ENCODE data around the gene PTTG1IP.

The PTTG1IP gene

DNA sequence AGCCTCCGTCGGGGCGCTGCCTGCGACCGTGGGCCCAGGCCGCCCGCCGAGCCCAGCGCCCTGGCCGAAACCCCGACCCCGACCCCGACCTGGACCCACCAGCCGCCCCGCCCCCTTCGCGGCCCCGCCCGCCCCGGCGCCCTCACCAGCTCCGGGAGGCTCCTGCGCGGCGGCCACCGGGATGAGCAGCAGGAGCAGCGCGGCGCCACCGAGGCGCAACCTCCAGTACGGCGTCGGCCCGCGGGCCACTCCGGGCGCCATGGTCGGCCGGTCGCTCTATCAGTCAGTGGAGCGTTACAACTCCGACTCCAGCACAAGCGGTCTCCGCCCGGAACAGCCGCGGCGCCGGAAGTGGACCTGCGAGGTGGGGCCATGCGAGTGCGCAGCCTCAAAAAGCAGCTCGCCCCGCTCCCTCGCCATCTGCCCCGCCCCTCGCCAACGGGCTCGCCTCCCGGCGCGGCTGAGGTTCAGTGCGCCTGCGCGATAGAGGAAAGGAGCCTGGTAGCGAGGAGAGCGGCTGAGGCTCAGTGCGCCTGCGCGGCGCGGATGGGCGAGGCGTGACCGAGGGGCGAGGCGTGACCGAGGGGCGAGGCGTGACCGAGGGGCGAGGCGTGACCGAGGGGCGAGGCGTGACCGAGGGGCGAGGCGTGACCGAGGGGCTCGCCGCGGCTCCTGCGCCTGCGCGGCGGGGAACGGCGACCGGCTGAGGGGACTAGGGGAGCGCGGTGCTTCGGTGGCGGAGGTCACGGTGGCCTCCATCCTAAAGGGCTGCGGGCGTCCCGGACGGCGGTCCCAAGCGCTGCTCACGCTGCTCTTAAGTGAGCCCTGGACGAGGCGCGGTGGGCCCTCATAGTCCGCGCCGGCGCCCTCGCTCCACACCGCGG is at the start of gene PTTG1IP:
PTTG1IP (minus strand) TSS at position 335 of the 884 bp plus-strand sequence; CDS start at position 261, 74 bp downstream.
- no peaks in the 10 kb centered on the region for H3K9me3 ChIP-seq (ENCODE audit: control insufficient read depth in 2 of 2, low read length in 2 of 2)
- H3K27me3 ChIP-seq (ENCODE audit: control insufficient read depth in 1 of 2, insufficient read depth in 2 of 2, low read length in 2 of 2), result no peaks in the 10 kb centered on the region
- H3K27ac ChIP-seq (ENCODE audit: low read length), result peak within 1 kb of the TSS; percentile 88
- peak within 1 kb of the TSS; percentile 86 to 90 for H3K4me3 ChIP-seq (ENCODE audit: low read length in 2 of 2)
- H3K4me1 ChIP-seq (ENCODE audit: control insufficient read depth, insufficient read depth, low read length), result peaks cover 48% of the 10 kb centered on the region
- peak within 1 kb of the TSS; percentile 82 to 87 for H3K9ac ChIP-seq (ENCODE audit: low read length in 2 of 2)
- no peaks in the 10 kb centered on the region for H3K36me3 ChIP-seq (ENCODE audit: control insufficient read depth in 2 of 2, insufficient read depth in 2 of 2, low read length in 2 of 2)

DNA sequence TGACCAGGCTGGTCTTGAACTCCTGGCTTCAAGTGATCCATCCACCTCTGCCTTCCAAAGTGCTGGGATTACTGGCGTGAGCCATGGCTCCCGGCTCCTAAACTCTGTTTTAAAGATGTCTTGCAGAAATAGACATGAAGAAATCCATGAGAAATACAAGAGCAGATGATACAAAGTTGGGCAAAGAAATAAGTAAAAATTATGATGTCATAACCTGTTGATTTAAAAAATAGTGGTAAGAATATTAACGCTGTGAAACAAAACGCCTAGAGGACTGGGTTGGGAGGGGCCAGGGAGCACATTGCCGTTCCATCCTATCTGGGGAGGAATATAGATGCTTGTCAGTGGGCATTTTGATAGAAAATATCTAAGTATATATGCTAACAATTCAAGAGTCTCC is 48.4 kb upstream of the PTTG1IP start:
- peaks cover 13 to 20% of the 10 kb centered on the region in 2 donors for H3K27me3 ChIP-seq (ENCODE audit: control insufficient read depth in 1 of 2, insufficient read depth in 2 of 2, low read length in 2 of 2)
- H3K36me3 ChIP-seq (ENCODE audit: control insufficient read depth in 2 of 2, insufficient read depth in 2 of 2, low read length in 2 of 2), result no peaks in the 10 kb centered on the region
- H3K9me3 ChIP-seq (ENCODE audit: control insufficient read depth in 2 of 2, low read length in 2 of 2), result no peaks in the 10 kb centered on the region
- H3K9ac ChIP-seq (ENCODE audit: low read length in 2 of 2), result no peak overlapping the region
- H3K4me1 ChIP-seq (ENCODE audit: control insufficient read depth, insufficient read depth, low read length), result no peaks in the 10 kb centered on the region
- no peak overlapping the region for H3K27ac ChIP-seq (ENCODE audit: low read length)
- no peak overlapping the region for H3K4me3 ChIP-seq (ENCODE audit: low read length in 2 of 2)

- Histone ChIP-seq H3K9me3 (ENCODE audit: control insufficient read depth in 2 of 2, low read length in 2 of 2) (no peaks in the 10 kb centered on the region), H3K4me3 (ENCODE audit: low read length in 2 of 2) (peak within 1 kb of the TSS; percentile 12 to 57), H3K27me3 (ENCODE audit: control insufficient read depth in 1 of 2, insufficient read depth in 2 of 2, low read length in 2 of 2) (peaks cover 8 to 13% of the 10 kb centered on the region in 2 donors), H3K27ac (ENCODE audit: low read length) (no peak within 1 kb of the TSS), H3K4me1 (ENCODE audit: control insufficient read depth, insufficient read depth, low read length) (no peaks in the 10 kb centered on the region), H3K36me3 (ENCODE audit: control insufficient read depth in 2 of 2, insufficient read depth in 2 of 2, low read length in 2 of 2) (no peaks in the 10 kb centered on the region), H3K9ac (ENCODE audit: low read length in 2 of 2) (no peak within 1 kb of the TSS)
These were observed 47.5 kb upstream of the PTTG1IP start, which contains the start of gene ITGB2 for GRCh38 chr21:44920694-44921604. TSS of gene ITGB2 (minus strand) at chr21:44920899. CDS start at chr21:44910782, 10,117 bp downstream.

- H3K4me3 ChIP-seq (ENCODE audit: low read length in 2 of 2), result peak overlapping the region; percentile 12 to 57
- no peaks in the 10 kb centered on the region for H3K36me3 ChIP-seq (ENCODE audit: control insufficient read depth in 2 of 2, insufficient read depth in 2 of 2, low read length in 2 of 2)
- H3K9ac ChIP-seq (ENCODE audit: low read length in 2 of 2), result no peak overlapping the region
- peaks cover 8 to 13% of the 10 kb centered on the region in 2 donors for H3K27me3 ChIP-seq (ENCODE audit: control insufficient read depth in 1 of 2, insufficient read depth in 2 of 2, low read length in 2 of 2)
- H3K9me3 ChIP-seq (ENCODE audit: control insufficient read depth in 2 of 2, low read length in 2 of 2), result no peaks in the 10 kb centered on the region
- no peak overlapping the region for H3K27ac ChIP-seq (ENCODE audit: low read length)
- no peaks in the 10 kb centered on the region for H3K4me1 ChIP-seq (ENCODE audit: control insufficient read depth, insufficient read depth, low read length)
These were observed 46.6 kb upstream of the PTTG1IP start for GRCh38 chr21:44919913-44920693.

GRCh38 chr21:44919111-44919912 is 45.8 kb upstream of the PTTG1IP start:
- no peaks in the 10 kb centered on the region for H3K36me3 ChIP-seq (ENCODE audit: control insufficient read depth in 2 of 2, insufficient read depth in 2 of 2, low read length in 2 of 2)
- peaks cover 8 to 13% of the 10 kb centered on the region in 2 donors for H3K27me3 ChIP-seq (ENCODE audit: control insufficient read depth in 1 of 2, insufficient read depth in 2 of 2, low read length in 2 of 2)
- no peak overlapping the region for H3K9ac ChIP-seq (ENCODE audit: low read length in 2 of 2)
- no peaks in the 10 kb centered on the region for H3K9me3 ChIP-seq (ENCODE audit: control insufficient read depth in 2 of 2, low read length in 2 of 2)
- H3K27ac ChIP-seq (ENCODE audit: low read length), result no peak overlapping the region
- H3K4me1 ChIP-seq (ENCODE audit: control insufficient read depth, insufficient read depth, low read length), result no peaks in the 10 kb centered on the region
- H3K4me3 ChIP-seq (ENCODE audit: low read length in 2 of 2), result peak overlapping the region in 1 of 2 donors; percentile 57

- no peak overlapping the region for H3K9ac ChIP-seq (ENCODE audit: low read length in 2 of 2)
- peaks cover 8 to 13% of the 10 kb centered on the region in 2 donors for H3K27me3 ChIP-seq (ENCODE audit: control insufficient read depth in 1 of 2, insufficient read depth in 2 of 2, low read length in 2 of 2)
- H3K4me3 ChIP-seq (ENCODE audit: low read length in 2 of 2), result no peak overlapping the region
- H3K4me1 ChIP-seq (ENCODE audit: control insufficient read depth, insufficient read depth, low read length), result no peaks in the 10 kb centered on the region
- no peaks in the 10 kb centered on the region for H3K9me3 ChIP-seq (ENCODE audit: control insufficient read depth in 2 of 2, low read length in 2 of 2)
- no peaks in the 10 kb centered on the region for H3K36me3 ChIP-seq (ENCODE audit: control insufficient read depth in 2 of 2, insufficient read depth in 2 of 2, low read length in 2 of 2)
- no peak overlapping the region for H3K27ac ChIP-seq (ENCODE audit: low read length)
These were observed 45.1 kb upstream of the PTTG1IP start for GRCh38 chr21:44918581-44919033.

DNA sequence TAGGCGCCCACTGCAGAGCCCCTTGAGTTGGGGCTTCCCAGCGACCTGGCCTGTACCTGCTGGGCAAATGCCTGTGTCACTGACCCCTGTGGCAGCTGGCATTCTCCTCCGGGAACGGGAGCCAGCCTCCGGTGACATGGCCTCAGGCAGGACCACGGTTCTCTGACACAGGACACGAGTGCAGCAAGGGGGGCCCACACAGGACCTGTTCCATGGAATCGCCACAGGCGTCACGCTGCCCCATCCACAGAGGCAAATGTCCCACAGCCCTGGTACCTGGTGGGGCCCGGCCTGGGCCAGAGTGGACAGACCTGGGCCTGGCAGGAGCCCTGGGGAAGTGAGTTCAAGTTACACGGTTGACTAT is 44.6 kb upstream of the PTTG1IP start:
- H3K27me3 ChIP-seq (ENCODE audit: control insufficient read depth in 1 of 2, insufficient read depth in 2 of 2, low read length in 2 of 2), result peaks cover 8 to 13% of the 10 kb centered on the region in 2 donors
- H3K36me3 ChIP-seq (ENCODE audit: control insufficient read depth in 2 of 2, insufficient read depth in 2 of 2, low read length in 2 of 2), result no peaks in the 10 kb centered on the region
- H3K9me3 ChIP-seq (ENCODE audit: control insufficient read depth in 2 of 2, low read length in 2 of 2), result no peaks in the 10 kb centered on the region
- H3K4me1 ChIP-seq (ENCODE audit: control insufficient read depth, insufficient read depth, low read length), result no peaks in the 10 kb centered on the region
- H3K4me3 ChIP-seq (ENCODE audit: low read length in 2 of 2), result no peak overlapping the region
- no peak overlapping the region for H3K9ac ChIP-seq (ENCODE audit: low read length in 2 of 2)
- no peak overlapping the region for H3K27ac ChIP-seq (ENCODE audit: low read length)

DNA sequence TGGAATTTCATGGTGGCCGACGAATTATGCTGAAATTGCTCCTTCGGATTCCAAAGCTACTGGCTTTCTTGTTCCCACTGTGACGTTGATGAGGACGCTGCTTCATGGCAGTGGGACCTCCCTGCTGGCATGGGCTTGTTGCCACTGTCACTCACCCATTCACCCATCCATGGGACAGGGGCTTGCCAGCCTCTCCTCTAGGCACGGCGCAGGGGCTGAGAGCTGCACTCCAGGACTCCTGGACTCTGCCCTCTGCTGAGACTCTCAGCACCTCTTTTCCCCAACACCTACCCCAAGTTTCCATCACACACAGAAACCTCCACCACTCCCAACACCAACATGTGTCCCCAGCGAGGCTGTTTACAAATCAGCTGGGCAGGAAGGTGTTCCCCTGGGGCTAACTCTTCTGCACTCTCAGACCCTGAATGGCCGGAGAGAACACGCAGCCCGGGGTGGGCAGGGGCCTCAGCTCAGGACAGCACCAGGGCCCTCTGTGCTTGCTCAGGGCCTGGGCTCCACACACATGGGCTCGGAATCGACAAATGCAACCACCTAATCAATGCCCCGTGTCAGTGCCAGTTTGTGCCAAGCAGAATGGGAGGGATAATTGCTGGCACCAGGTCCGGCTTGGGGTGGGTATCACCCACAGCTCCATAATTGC is 44.1 kb upstream of the PTTG1IP start:
- Histone ChIP-seq H3K27ac (ENCODE audit: low read length) (no peak overlapping the region), H3K4me1 (ENCODE audit: control insufficient read depth, insufficient read depth, low read length) (no peaks in the 10 kb centered on the region), H3K9ac (ENCODE audit: low read length in 2 of 2) (no peak overlapping the region), H3K27me3 (ENCODE audit: control insufficient read depth in 1 of 2, insufficient read depth in 2 of 2, low read length in 2 of 2) (peaks cover 8 to 13% of the 10 kb centered on the region in 2 donors), H3K9me3 (ENCODE audit: control insufficient read depth in 2 of 2, low read length in 2 of 2) (no peaks in the 10 kb centered on the region), H3K36me3 (ENCODE audit: control insufficient read depth in 2 of 2, insufficient read depth in 2 of 2, low read length in 2 of 2) (no peaks in the 10 kb centered on the region), H3K4me3 (ENCODE audit: low read length in 2 of 2) (no peak overlapping the region)

GRCh38 chr21:44916965-44917364 is 43.5 kb upstream of the PTTG1IP start:
- Histone ChIP-seq H3K4me1 (ENCODE audit: control insufficient read depth, insufficient read depth, low read length) (peaks cover 4% of the 10 kb centered on the region), H3K4me3 (ENCODE audit: low read length in 2 of 2) (no peak overlapping the region), H3K9ac (ENCODE audit: low read length in 2 of 2) (no peak overlapping the region), H3K9me3 (ENCODE audit: control insufficient read depth in 2 of 2, low read length in 2 of 2) (no peaks in the 10 kb centered on the region), H3K27me3 (ENCODE audit: control insufficient read depth in 1 of 2, insufficient read depth in 2 of 2, low read length in 2 of 2) (peaks cover 8 to 13% of the 10 kb centered on the region in 2 donors), H3K36me3 (ENCODE audit: control insufficient read depth in 2 of 2, insufficient read depth in 2 of 2, low read length in 2 of 2) (no peaks in the 10 kb centered on the region), H3K27ac (ENCODE audit: low read length) (no peak overlapping the region)
